GM21360 (cell line): ENCODE measurements around the gene DLG2.

Experiments used
- ATAC-seq: cut with Tn5 transposase; IDR thresholded peaks from one replicate; pipeline ENCODE4 v1.9.1; 2021; ENCODE audit warnings: mild to moderate bottlenecking, moderate library complexity; ENCODE audit not compliant: unreplicated experiment

DLG2 gene

DNA sequence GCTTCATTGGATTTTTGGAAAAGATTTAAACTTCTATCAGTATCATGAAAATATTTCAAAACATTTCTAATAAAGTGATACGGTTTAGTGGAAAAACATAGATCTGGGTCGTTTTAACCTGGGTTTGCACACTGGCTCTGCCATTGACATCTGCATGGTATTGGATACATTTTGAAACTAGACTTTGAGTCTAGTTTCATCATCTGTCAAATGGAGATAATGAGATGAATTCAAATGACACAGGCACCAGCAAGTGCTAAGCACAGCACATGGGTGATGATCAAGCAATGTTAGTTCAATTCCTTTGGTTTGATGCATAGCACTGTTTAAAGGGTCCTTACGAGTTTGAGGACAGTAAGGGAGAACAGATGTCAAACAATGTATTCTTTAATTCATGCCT is 1522.0 kb downstream of the DLG2 start:
- ATAC-seq: no peak

DNA sequence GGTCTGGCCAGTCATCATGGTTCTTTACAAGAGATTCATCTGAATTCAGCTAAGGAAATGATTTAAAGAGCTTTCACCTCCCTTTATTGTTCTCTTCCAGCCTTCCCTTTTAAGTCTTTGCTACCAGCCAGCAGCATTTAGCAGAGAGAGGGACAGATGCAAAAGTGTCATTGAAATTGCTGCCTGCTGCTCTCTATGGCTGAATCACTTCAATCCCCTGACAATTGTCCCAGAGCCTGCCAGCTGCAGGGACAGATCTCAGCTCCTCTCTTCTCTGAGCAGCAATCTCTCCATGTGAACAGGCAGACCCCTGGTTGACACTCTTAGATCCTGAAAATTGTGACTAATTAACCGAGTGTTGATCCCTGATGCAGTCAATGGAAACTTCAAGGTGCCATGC is 1524.0 kb downstream of the DLG2 start:
- no peak for ATAC-seq

DNA sequence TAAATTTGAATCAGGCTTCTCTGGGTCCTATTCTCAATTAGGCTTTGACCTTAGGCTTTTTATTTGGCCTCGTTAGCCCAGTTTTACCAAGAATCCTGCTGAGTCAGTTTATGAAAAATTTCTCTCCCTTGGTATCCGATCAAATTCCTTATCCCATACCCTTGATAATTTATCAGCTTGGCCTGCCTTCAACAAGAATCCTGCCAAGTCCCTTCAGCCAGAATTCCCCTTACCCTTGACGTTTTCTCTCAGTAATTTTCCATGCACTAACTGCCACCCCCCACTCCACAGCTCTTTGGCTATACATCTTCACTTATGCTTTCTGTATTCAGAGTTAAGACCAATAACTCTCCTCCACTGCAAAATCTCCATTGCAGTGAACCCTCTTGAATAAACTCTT is 1530.0 kb downstream of the DLG2 start:
- no peak for ATAC-seq

DNA sequence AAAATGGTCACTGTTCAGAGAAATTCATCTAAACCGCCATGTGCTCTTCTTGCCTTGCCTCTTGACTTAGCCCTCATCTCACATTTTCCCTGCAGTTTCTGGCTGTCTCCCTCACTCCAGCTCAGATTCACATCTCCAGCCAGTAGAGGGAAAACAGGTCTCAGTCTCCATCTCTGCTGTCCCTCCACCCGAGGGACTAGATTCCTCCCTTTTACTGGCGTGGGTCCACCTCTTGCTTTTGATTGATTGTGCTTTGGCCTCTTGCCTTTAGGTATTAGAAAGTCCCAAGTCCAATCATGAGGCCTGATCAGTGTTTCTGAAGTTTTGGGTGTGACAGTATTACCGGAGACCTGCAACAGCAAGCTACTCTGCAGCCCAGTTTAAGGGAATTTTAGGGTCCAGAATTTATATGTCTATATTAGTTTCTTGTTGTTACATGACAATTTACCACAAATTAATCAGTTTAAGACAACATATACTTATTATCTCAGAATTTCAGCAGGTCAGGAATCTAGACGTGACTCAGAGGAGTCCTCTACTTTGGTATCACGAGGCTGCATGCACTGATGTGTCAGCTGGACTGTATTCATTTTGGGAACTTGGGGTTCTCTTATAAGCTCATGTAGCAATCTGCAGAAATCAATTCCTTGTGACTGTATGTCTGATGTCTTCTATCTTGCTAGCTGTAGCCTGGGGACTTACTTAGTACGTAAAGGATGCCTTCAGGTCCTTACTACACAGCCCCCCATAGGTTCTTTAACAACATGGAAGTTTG is 1535.7 kb downstream of the DLG2 start:
- no peak for ATAC-seq

DNA sequence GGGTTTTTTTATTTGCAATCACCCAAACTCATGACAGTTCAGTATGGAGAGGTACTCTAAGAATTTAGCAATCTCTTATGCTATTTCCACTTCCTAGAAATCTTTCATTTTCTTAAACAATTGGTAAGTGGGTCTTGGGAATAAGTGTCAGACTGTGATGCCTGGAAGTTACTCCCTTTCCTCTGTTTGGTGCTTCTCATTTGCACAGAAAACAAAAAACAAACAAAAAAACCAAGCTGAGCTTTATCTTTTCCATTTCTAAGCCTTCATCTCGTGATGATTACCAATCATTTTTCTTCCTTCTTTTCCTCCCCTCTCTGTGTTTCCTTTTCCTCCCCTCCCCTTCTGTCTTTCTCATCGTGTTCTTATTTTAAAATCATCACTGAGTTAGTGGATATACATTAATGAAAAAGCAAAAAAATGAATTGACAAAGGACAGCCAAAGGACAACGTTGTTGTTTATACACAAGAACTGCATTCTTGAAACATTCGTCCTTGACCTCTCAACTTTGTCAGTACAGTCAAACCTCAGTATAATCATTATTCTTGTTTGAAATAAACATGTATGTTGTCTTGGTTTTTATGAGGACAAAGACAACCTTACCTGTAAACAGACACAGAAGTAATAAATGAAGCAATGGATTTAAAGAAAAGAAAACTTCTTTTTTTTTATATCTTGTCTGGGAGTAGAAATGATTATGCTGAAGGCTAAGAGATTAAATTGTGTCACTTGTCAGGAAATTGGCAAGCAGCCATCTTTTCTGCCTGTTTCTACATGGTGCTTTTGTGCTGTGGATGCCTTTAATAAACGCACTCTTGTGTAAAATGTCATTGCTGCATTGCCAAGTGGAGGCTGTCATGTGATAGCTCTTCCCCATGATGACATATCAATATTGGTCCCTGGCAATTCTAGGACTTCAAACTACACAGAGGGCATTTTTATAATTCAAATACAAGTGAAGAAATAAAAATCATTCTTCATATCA is 1537.8 kb downstream of the DLG2 start:
- no peak for ATAC-seq

- ATAC-seq: no peak
Measured at GRCh38 chr11:84071851-84072250, 1555.3 kb downstream of the DLG2 start.

GRCh38 chr11:84069048-84069447 is 1558.1 kb downstream of the DLG2 start:
- ATAC-seq: no peak

DNA sequence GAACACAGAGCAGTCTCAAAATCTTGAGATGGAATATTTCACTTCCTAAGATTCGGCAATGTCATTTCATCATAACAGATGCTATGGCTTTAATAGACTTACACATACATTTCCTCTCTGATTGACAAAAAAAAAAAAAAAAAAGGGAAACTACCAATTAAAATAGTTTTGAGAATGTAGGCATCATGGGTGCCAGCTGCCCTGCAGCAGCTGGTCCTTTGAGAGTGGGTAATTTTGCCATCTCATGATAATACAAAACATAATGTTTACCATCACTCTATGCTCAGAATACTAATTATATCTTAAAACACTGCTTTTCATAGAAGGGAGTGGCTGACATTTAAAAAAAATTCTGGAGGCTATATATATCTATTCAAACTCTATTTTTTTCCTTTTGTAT is 1565.4 kb downstream of the DLG2 start:
- ATAC-seq: no peak

GRCh38 chr11:84056653-84057376 is 1570.3 kb downstream of the DLG2 start:
- ATAC-seq: no peak

DNA sequence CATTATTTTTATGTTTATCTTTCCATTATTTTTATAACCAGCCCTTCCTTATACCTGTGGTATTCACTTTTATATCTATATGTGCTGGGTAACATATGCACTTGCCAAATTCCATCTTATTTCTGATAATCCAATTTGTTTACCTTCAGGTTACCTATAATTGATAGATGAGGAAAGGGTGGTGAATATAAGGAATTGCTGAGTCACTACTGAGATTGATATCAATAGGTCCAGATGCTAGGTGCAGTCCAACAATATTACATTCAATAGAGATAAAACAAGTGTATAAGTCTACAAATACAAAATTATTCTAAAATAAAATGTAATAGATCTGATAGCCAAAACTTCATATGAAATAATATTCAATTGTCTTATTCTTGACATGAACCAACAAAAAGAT is 1582.0 kb downstream of the DLG2 start:
- ATAC-seq: no peak

GRCh38 chr11:84044706-84045105 is 1582.4 kb downstream of the DLG2 start:
- no peak for ATAC-seq

DNA sequence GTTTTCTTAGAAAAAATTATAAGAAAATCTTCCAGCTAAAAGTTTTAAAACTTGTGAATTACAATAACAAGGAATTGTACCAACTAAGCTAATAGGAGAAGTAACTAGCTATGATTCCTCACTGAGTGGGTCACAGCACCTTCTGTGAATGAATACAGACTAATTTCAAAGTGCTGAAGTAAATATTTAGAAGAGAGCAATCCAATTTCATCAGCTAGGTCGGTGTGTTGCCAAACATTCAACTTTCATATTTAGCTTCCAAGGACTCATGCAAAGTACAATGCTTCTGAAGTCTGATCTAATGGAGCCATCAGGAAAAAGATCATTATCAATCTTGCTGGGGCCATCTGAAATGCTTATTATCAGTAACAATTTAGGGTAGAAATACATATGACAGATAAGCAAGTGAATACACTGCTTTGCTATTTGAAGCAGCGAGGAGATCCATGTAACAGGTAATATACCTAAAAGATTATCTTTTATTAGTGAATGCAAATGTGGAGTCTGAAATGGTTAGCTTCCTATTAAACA is 1590.4 kb downstream of the DLG2 start:
- ATAC-seq: no peak

- no peak for ATAC-seq
Measured at GRCh38 chr11:84035645-84036044, 1591.5 kb downstream of the DLG2 start.

DNA sequence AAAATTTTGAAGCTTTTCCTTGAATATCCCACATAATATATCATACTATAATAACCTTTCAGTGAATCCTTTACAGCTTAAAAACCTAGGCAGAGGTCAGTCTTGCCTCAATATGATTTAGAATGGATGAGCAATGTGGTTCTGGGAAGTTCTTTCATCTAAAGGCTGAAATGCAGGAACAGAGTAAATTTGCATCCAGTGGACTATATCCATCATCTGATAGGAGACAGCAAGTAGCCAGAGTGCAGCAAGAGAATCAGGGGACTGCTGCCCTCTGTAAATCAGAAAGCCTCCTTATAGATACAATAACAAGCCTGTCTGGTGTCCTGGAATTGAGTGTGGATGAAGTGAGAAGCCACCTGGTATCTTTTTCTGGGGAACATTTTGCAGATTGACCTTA is 1592.7 kb downstream of the DLG2 start:
- ATAC-seq: no peak

GRCh38 chr11:84024266-84024665 is 1602.9 kb downstream of the DLG2 start:
- ATAC-seq: no peak

- ATAC-seq: no peak
Measured at GRCh38 chr11:84022695-84023094, 1604.4 kb downstream of the DLG2 start.

GRCh38 chr11:84022201-84022600 is 1604.9 kb downstream of the DLG2 start:
- ATAC-seq: no peak

DNA sequence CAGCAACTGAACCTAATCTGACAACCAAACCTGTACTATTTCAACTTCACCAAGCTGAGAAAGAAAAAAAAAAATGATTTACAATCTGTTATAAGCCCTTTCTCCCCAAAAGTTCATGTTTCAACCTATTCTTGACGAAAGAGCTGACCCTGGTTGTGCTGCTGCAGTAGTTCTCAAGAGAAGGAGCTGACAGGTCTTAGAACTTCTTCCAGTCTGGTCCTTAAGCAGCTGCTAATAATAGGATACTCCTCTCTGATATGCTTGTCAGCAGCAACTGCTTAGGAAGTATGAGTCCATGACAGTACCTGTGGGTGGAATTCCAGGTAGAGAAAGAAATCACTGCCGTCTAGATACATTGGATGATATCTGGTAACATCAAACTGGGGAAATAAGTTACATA is 1605.9 kb downstream of the DLG2 start:
- no peak for ATAC-seq

DNA sequence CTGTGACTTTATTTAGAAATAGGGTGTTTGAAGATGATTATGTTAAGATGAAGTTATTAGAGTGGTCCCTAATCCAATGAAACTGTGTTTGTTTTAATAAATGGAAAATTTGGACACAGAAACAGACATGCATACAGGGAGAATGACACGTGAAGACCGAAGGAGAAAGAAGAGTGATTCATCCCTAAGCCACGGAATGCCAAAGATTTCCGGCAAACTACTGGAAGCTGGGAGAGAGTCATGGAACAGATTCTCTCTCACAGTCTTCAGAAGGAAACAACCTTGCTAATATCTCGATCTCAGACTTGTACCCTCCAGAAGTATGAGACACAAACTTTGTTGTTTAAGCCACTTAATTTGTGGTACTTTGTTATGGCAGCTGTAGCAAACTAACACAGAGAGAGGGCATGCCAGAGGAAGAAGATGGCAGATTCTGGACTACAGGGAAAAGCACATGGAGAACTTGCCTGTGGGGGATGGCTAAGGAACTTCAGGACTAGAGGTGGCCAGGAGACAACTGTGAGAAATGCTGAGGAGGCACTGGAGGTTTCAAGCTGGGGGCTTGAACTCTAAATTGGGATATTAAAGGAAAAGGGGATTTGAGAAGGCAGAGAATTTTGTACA is 1607.5 kb downstream of the DLG2 start:
- no peak for ATAC-seq

- no peak for ATAC-seq
Measured at GRCh38 chr11:84014539-84014938, 1612.6 kb downstream of the DLG2 start.
